SK-MEL-5 (cell line): ENCODE data around the gene EVL. TPM values are rescaled to one million over a fixed set of nuclear protein-coding genes. Genes with fewer than 3 reads are reported as not detected.
A peak's percentile ranks its signal among the peaks of the same experiment; 100 is the strongest.

Experiments used
- DNase-seq: peaks from one replicate; pipeline ENCODE4 v3.0.0-alpha.2; 2016; ENCODE audit warnings: low read depth, low spot score
- in situ Hi-C: cut with HindIII; loops from 2 replicates; pipeline ENCODE4 v1.10.0; 2016; ENCODE audit warnings: low sequenced_read_pairs, high pct_unique_total_duplicates, low pct_unique_long_range_greater_than_20kb
- total RNA-seq: library from RNA; depleted of rRNA; stranded (reverse); fragments of >200 nt; shearing (Covaris generic); gene quantifications from 2 replicates; pipeline ENCODE4 v1.2.3, GENCODE V29; 2014

EVL gene
- total RNA-seq, 1 experiment from 2014 or later, result 22.1 TPM

DNA sequence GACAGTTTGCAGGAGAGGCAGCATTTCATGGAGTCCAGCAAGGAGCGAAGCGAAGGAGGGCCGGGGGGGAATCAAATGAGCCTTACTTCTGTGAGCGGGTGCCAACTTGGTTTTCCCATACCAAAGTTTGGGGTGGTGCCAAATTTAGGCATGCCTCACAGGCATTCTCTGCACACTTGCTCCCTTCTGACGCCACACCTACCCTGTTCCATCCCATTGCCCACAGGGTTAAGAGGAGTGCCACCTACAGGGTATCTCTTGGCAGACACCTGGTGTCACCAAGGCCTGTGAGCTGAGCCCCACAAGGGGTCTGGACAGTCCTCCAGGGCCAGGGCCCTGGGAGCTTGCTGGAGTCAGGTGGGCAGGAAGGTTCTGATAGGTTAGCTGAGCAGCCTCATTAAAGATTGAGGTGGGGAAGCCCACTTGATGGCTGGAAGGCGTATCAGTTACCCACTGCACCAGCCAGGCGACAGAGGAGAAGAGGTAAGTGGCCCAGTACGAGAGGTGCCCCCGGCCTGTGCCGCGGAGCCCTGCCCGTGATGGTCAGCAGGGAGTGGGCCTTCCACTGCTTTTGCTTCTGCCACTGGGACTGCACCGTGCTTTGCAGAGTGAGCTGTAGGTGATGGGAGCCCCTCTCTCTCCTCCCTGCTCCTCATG is 49.0 kb downstream of the EVL start:
- DNase-seq, result no peak
- in situ Hi-C loops, result no loop called here

DNA sequence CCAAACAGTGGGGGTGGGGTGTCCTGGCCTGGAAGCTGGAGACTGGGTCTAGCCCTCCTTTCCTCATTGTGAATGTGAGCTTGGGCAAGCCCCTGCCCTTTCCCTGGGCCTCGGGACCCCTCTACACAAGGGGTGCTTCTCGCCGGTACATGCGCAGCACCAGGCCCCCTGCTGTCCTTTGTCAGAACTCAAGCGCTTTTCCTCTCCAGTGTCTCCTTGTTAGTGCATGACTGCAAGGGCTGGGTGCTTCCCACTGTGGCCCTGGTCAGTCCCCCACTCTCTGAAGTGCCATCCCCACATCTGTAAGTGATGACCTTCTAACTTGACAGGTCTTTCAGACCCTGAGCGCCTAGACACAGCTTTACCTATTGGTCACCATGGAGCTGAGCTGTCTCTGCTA is 50.0 kb downstream of the EVL start:
- no peak for DNase-seq
- in situ Hi-C loops, result no loop called here

DNA sequence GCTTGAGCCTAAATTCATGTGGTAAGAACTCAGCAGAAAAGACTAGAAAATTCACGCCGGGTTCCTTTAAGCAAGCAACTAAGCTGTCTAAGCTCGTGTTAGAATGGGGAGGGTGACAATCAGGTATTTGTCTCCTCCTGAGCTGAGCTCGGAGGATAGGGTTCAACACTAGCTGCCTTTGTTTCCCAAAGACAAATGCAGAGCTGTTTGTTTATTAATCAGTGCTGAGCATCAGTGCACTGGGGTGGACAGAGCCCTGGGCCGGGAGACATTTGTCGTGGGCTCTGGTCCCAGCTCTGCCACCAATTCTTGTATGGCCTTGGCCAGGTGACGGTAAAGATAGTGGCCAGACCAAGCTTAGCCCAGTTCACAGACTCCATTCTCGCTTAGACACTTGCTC is 50.5 kb downstream of the EVL start:
- peak; percentile 55 for DNase-seq
- in situ Hi-C loops, result no loop called here

DNA sequence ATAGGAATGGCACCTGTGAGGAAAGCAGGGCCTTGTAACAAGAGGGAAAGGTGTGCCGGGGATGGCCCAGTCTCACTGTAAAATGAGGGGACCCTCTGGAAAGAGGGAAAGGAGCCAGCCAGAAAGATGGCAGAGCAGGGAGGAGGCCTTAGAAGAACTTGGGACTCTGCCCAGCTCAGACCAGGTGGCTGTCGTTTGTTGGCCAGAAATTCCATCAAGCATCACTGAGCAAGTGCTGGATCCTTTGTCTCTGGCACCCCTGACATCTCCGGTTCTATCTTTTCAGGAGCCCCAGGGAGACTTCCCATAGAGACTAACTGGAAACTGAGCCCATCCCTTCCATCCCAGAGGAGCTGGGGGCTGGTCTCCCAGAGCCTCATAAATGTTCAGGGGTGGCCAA is 50.9 kb downstream of the EVL start:
- DNase-seq, result no peak
- in situ Hi-C loops, result no loop called here

DNA sequence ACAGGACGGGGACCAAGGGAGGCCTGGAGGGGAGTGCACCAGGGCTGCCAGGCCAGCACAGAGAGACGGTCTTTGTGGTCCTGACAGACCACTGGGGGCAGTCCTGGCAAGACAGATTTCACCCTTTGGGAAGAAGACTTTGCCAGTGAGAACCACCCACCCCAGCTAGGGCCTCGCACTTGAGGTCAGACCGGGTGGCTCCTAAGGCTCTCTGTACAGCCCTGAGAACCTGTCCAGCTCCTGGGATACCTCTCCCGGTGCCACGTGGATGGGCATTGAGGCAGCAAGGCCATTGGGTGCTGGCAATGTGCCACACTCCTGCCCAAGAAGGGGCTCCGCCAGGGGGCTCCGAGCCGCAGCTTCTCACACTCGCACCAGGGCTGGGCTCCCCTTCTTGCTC is 51.8 kb downstream of the EVL start:
- in situ Hi-C loops, result no loop called here
- DNase-seq, result no peak

DNA sequence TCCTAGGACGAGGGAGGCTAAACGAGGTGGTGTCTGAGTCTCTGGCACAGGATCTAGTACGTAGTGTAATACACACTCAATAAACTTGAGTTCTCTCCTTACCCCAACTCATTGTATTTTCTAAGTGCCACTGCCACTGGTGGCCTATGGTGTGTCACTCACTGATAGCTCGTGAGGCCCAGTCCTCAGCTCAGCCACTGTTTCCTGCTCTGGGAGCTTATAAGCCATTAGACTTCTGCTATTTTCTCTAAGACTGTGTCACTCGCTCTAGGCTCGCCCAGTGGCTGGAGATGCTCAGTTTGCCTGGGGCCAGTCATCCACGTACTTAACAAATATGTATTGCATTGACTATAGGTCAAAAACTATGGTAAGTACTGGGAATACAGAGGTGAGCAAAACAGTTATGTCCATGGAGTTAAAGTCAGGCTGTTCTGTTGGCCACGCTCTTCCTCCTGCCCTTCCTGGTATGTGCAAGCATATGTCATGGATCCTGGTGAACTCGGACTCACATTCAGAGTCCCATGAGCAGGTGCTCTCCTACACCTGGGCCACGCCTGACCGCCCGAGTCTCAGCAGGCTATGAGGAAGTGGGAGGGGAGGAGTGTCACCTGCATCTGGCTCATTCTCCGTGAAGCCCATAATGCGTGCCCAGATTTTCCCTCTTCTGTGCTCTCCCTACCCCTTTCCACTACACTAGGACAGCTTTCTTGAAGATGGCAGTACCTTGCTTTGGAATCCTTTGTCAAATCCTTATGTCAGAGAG is 52.6 kb downstream of the EVL start:
- in situ Hi-C loops, result no loop called here
- no peak for DNase-seq

DNA sequence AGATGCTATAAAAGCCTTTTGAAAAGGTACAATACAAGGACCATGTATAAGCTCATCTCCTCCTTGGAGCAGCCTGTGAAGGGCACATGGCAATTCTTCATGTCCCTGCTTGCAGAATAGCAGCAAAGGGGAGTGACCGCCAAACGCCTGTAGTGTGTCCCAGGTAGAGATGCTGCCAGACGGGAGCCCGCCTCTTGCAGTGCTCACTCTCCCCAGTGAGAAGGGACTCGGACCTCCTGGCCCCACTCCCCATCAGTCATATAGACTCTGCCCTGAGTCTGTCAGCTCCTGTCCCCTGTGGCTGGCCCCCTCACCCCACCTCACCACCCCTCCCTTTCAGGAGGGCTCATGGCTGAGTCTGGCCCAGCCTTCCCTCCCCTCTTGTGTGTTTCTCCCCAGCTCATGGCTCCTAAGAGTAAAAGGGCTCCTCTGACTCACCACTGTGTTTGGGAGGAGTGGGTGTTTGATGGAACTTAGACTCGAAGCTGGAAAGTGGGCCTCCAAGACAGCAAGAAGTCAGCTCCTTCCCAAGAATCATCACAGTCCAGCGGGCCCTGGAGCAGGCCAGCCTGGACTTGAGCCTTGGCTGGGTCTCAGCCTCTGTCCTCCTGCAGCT is 53.3 kb downstream of the EVL start:
- in situ Hi-C loops, result no loop called here
- no peak for DNase-seq

DNA sequence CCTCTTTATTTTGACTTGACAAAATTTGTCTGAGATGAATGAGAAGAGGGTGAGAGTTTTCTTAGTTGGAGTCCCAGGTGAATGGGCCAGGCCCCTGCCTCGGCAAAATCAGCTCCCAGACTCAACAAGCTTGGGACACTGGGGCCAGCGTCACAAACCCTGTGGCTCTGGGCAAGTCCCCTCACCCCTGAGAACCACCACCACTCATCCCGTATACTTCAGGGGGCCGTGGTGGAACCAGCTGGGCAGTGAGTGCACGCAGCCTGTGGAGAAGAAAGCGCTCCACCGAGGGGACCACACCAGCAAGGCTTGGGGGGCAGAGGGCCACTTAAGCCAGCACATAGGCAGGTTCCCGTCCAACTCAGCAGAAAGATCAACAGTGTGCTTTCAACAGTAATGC is 54.0 kb downstream of the EVL start:
- in situ Hi-C loops, result no loop called here
- DNase-seq, result no peak

DNA sequence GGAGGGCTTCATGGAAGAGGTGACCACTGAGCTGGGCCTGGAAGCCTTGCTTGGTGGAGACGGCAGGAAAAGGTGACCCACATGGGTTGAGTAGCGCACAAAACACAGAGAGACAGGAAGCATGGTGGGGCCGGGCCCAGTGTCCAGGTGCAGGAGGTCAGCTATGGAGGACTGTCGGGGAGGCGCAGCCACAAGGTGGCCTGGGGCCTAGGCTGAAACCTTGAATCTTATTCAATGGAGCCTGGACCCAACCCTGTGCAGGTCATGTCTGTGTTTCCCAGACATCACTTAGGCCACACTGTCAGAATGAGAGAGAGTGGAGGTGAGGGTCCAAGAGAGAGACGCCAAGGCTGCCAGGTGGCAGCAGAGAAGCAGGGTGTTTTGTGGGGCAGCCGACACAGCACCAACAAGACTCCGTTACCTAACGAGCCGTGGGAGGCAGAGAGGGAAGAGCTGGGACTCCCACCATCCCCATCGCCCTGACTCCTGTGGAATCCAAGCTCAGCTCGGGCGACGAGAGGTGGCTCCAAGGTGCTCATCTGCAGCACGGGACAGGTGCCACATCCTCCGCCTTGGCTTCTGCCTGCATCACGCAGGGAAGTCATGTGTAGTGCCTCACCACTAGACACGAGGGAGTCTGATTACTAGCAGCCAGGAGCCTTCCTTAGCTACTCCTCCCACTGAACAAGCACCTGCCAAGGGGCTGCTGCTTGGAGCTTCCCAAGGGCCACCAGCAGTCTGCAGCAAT is 55.5 kb downstream of the EVL start:
- in situ Hi-C loops, result no loop called here
- no peak for DNase-seq

DNA sequence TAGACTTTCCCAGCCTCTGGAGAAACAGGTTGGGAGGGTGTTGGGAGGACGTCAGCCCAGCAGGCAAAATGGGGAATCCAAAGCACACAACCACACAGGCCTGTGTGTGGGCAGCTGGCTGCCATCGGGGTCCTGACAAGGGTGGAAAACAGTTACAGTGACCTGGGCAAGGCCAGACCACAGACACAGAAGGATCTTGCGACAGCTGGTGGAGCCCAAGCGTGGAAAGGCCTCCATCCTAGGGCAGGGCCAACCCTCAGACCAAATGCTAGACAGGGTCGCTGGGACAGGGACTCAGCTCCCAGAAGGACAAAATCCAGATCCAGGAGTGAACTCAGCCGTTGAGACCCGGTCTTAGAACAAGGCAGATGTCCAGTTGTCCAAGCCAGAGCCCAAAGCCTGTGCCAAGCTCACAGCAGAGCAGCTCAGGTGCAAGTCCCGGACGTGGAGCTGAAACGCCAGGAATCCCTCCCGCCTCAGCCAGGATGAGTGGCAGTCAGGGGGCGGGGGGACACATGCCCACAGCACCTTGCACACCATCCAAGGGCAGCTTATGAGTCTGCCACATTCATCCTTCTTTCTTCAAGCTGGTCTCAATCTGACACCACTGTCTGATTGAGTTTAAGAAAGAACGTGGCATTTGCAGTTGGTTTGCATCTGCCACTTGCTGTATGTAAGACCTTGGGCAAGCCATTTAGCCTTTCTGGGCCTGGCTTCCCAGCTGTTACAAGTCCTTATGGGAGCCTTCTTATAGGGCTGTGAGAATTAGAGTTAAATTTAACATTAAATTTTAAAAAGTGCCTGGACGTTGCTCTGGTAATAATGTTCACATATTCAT is 56.6 kb downstream of the EVL start:
- in situ Hi-C loops, result no loop called here

DNA sequence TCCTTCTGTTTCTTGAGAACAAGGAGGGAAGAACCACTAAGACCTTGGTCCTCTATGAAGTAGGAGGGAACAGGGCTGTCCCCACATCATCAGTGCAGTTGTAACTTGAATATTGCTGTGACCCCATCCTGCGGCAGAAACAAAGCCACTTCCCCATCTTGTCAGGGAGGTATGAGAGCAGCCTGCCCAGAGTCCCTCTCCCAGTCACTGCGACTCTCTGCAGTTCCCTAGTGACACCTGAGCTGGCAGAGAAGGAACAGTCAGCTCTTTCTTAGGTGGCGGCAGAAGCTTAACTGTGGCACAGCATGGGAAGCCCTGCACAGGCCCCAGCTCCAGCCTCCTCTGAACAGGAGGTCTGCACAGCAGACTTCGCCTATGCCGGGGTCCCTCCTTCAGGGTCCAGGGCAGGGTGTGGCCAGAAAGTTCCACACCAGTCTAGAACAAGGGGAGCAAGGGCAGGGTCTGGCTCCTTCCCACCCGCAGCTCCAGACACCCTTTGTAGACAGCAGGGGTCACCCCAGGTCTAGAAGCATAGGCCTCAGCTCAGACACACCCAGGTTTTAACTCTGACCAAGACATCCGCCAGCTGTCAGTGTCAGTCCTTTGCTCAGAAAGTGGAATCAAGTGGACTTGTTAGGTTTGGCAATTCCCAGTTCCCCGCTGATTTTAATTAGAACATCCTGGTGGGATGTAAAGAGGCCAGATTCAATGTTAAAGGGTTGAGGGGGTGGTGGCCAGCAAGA is 57.4 kb downstream of the EVL start:
- in situ Hi-C loops, result no loop called here
- DNase-seq, result no peak

More for the DNA sequence above, 56.6 kb downstream of the EVL start:
- DNase-seq, result no peak

DNA sequence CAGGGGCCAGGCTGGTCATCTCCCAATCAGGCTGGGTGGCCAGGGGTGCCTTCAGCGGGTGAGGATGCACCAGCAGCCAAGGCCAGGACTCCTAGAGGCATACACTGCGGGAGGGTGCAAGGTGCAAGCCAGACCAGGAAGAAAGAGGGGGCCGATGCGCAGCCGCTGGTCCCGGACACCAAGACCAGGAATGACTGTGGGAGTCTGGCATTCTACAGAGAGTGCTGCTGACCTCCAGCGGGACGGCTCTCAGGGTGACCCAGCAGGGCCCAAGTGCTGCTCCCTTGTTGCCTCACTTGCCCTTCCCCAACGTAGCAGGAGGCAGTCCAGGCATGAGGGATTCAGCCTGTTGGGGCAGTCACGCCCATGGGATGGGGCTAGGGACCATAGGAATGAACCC is 58.4 kb downstream of the EVL start:
- no peak for DNase-seq
- in situ Hi-C loops, result no loop called here

DNA sequence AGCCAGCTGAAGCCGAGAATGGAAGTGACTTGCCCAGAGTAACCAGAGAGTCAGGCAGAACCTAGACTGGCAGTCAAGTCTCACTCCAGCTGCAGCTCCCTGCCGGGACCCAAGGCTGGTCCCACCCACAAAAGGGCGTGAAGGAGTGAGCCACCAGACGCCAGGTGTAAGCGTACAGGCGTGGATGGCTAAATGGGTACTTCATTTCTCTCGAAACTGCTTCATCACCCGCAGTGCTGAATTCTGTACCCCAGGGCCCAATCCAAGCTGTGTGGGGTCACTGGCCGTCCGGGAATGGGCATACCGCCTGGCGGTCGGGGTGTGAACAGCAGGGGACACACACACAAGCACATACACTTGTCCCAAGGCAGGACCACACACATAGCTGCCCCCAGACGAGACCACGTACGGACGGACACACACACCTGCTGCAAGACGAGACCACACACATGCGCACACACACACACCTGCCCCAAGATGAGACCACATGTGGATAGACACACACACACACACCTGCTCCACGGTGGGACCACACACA is 59.4 kb downstream of the EVL start:
- no peak for DNase-seq
- in situ Hi-C loops, result no loop called here

DNA sequence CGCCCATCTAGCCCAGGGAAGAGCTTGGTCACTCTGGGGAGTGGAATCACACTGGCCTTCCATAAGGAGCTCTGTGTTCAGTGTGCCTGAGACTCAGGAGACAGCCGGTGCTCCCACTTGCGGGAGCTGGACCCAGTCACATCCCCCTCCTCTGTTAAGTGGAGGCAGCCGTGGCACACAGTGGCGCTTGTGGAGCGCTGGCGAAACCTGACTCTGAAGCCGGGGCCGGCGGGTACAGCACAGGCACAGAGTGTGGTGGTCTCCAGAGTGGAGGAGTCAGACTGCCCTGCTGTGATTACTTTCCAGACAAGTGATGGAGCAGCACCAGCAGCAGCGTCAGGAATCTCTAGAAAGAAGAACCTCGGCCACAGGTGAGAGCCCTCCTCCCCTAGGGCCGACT is 61.2 kb downstream of the EVL start:
- in situ Hi-C loops, result no loop called here
- DNase-seq, result no peak

DNA sequence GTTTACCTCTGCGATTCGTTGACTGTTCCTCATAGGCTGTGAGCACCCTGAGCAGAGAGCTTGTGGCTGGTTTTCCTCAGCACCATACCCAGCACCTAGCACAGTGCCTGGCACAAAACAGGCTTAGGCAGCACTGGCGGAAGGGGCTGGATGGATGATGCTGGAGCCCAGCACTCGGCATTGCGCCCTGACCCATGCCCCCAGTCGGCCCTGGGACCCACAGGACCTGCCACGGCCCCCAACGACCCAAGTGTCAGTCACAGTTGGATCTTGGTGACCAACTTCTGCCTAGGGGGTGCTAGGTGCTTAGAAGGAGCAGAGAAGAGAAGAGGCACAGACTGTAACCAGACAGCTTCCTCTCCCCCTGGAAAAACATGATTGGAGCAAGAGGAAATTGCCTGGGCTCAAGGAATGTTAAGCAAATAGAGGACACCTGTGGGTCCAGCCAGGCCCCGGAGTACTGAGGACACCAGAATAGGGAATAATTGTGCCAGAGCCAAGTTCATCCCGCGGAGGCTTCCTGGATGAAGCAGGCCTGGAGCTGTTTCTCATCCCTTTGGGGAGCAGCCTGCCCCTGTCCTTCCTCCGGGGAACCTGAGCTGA is 62.7 kb downstream of the EVL start:
- DNase-seq, result no peak
- in situ Hi-C loops, result no loop called here

DNA sequence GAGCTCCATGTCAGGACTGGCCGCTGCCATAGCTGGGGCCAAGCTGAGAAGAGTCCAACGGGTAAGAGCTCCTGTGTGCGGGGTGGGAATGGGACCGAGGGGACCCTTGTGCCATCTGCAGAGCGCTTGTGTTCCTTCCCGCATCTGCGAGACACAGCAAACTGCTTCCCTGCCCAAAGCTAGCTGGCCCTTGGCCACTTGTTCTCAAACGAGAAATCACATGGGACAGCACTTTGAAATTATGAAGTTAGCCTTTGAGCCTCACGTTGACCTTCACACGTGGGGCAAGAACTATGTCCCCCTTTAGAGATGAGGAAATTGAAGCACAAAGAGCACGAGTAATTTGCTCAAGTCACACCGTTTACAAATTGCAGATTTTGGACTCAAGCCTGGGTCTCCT is 63.5 kb downstream of the EVL start:
- DNase-seq, result no peak
- in situ Hi-C loops, result no loop called here
